K562 (cell line): ENCODE measurements around the gene PRTFDC1.

Experiments
- BACH1 ChIP-seq: fragments of 200-800 bp; sonication (Bioruptor generic); IDR thresholded peaks from 2 replicates; pipeline ENCODE4 v1.6.1; 2016; ENCODE audit warnings: missing genetic modification characterization, missing compliant biosample characterization
- EP300 ChIP-seq: IDR thresholded peaks from 2 replicates; pipeline ENCODE4 v1.6.1; 2012; ENCODE audit warnings: low read length, improper control_type of control experiment
- IRF2 ChIP-seq: sonication (generic); formaldehyde crosslinking; IDR thresholded peaks from 2 replicates; pipeline ENCODE4 v1.8.1; 2022; ENCODE audit warnings: mild to moderate bottlenecking, missing genetic modification reagents
- XRCC4 ChIP-seq: IDR thresholded peaks from one replicate; pipeline ENCODE4 v1.6.1; 2011; ENCODE audit not compliant: insufficient read depth, insufficient read length; ENCODE audit errors: extremely low read depth
- ZNF165 ChIP-seq: fragments of 250-450 bp; sonication (Bioruptor Pico); IDR thresholded peaks from 2 replicates; pipeline ENCODE4 v1.4.0; 2020; ENCODE audit warnings: borderline replicate concordance
- ZNF436 ChIP-seq: fragments of 250-450, 450-650 bp; sonication (Bioruptor Pico); formaldehyde crosslinking; IDR thresholded peaks from 2 replicates; pipeline ENCODE4 v1.7.0; 2020; ENCODE audit warnings: mild to moderate bottlenecking
- ZNF830 ChIP-seq: fragments of 250-450 bp; sonication (Bioruptor Pico); IDR thresholded peaks from 2 replicates; pipeline ENCODE4 v1.5.0; 2021; ENCODE audit warnings: mild to moderate bottlenecking

GRCh38 chr10:24844742-24845141 lies 107.7 kb downstream of the PRTFDC1 start:
- no peak for TF ChIP-seq ZNF436 (CRISPR knock-in tag)
- no peak for TF ChIP-seq ZNF830
- no peak for TF ChIP-seq ZNF165
- TF ChIP-seq EP300 = no peak
- no peak for TF ChIP-seq BACH1
- no peak for TF ChIP-seq IRF2
- no peak for TF ChIP-seq XRCC4
